ENCODE measurements around the gene DNAJB6.

The DNAJB6 gene

DNA sequence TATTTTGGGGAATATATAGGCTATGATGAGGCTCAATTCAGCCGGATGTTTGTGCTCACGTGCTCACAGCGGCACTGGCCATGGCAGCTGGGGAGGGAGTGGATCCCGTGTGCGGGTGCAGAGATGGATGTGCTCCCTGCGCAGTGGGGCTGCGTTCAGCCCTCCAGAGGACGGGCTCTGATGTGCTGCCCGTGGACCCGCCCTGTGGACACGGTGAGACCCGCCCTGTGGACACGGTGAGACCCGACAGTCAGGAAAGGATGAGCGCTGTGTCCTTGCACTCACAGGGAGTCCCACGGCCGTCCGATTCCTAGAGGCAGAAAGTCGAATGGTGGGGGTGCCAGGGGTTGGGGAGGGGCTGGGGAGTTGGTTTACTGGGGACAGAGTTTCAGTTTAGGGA is 89.0 kb downstream of the DNAJB6 start:
- POLR2A ChIA-PET = no interaction called here
- no peak for DNase-seq (ENCODE audit: extremely low spot score)
- no peak for TF ChIP-seq FOXK2 (IDR thresholded peaks at IDR 0.05)
- TF ChIP-seq CTBP1 (IDR thresholded peaks at IDR 0.05; ENCODE audit: borderline replicate concordance) = no peak
- no peak for TF ChIP-seq FOXA1 (IDR thresholded peaks at IDR 0.05)
- no peak for TF ChIP-seq ELF4 (IDR thresholded peaks at IDR 0.05)
- CTCF ChIA-PET = no interaction called here

- TF ChIP-seq SUZ12 (IDR thresholded peaks at IDR 0.05) (no peak), ARNT (IDR thresholded peaks at IDR 0.05) (no peak), PKNOX1 (IDR thresholded peaks at IDR 0.05) (no peak), FOXM1 (IDR thresholded peaks at IDR 0.05; ENCODE audit: borderline replicate concordance) (no peak), ZNF384 (IDR thresholded peaks at IDR 0.05) (no peak), L3MBTL2 (conservative IDR thresholded peaks at IDR 0.05) (no peak), BHLHE40 (IDR thresholded peaks at IDR 0.05; ENCODE audit: borderline replicate concordance) (no peak), CTBP1 (IDR thresholded peaks at IDR 0.05; ENCODE audit: borderline replicate concordance) (no peak), LEF1 (IDR thresholded peaks at IDR 0.05; ENCODE audit: borderline replicate concordance) (no peak), ELF4 (IDR thresholded peaks at IDR 0.05) (no peak), NFRKB (IDR thresholded peaks at IDR 0.05) (no peak), FOXA1 (IDR thresholded peaks at IDR 0.05) (no peak), SP1 (IDR thresholded peaks at IDR 0.05) (no peak), HDGF (IDR thresholded peaks at IDR 0.05; ENCODE audit: borderline replicate concordance) (no peak), FOXK2 (IDR thresholded peaks at IDR 0.05) (no peak), TARDBP (IDR thresholded peaks at IDR 0.05) (no peak)
- ChIA-PET POLR2A (no interaction called here), CTCF (no interaction called here)
- no peak for DNase-seq (ENCODE audit: extremely low spot score)
Observed at GRCh38 chr7:157426463-157427301, 89.9 kb downstream of the DNAJB6 start.

DNA sequence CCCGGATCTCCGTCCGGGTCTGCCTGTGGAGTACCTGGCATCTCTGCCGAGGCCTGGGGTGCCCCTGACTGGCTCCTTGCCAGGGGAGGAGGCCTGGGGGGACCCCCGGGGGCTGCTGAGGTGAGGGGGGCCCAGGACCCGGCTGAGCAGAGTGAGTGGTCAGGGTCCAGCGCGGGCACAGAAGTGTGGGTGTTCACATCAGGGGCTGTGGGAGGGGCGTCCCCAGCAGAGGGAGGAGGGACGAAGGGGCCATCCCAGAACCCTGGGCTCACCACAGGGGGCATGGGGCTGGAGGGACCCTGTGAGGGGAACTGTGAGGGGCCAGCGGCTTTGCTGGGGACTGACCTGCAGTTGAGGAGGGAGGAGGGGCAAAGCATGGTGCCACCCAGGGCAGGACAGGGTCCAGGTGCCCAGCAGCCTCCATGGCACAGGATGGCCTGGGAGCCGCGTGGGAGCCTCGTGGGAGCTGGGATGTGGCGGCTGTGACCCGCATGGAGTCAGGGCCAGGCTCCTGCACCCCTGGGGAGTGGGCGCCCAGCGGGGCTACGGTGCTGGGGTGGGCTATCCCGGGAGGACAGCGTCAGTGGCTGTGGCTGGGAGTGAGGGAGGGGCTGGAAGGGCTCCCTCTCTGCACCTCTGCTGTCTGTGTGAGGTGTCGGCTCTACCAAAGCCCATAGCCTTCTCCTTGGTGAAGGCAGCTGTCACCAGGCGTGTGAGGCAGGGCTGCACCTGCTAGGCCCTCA is 91.2 kb downstream of the DNAJB6 start:
- no peak for DNase-seq (ENCODE audit: extremely low spot score)
- CTCF ChIA-PET = no interaction called here
- POLR2A ChIA-PET = no interaction called here
- no peak for TF ChIP-seq L3MBTL2 (conservative IDR thresholded peaks at IDR 0.05)
- TF ChIP-seq ELF4 (IDR thresholded peaks at IDR 0.05) = no peak
- TF ChIP-seq BHLHE40 (IDR thresholded peaks at IDR 0.05; ENCODE audit: borderline replicate concordance) = no peak
- no peak for TF ChIP-seq LEF1 (IDR thresholded peaks at IDR 0.05; ENCODE audit: borderline replicate concordance)
- no peak for TF ChIP-seq SUZ12 (IDR thresholded peaks at IDR 0.05)
- no peak for TF ChIP-seq FOXA1 (IDR thresholded peaks at IDR 0.05)
- TF ChIP-seq SP1 (IDR thresholded peaks at IDR 0.05) = no peak
- TF ChIP-seq FOXM1 (IDR thresholded peaks at IDR 0.05; ENCODE audit: borderline replicate concordance) = no peak
- TF ChIP-seq NFRKB (IDR thresholded peaks at IDR 0.05) = no peak

DNA sequence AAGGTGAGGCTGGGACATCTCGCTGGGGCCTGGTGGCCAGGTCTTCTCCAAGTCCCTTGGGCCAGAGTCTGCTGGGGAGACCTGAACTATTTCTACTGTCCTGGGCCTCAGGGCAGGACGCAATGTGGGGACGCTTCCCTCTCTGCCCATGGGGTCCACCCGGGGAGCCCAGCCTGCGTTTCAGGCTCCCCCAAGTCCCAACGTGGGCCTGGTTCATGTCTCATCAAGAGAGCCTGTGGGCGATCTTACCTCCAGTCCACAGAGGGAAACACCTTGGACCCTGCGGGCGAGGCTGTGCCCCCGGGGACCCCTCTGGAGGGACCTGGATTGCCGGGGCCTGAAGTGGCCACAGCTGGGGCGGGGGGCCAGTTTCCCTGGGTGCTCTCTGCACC is 91.7 kb downstream of the DNAJB6 start:
- CTCF ChIA-PET = no interaction called here
- TF ChIP-seq L3MBTL2 (conservative IDR thresholded peaks at IDR 0.05) (no peak), PKNOX1 (IDR thresholded peaks at IDR 0.05) (no peak), HDGF (IDR thresholded peaks at IDR 0.05; ENCODE audit: borderline replicate concordance) (no peak), FOXK2 (IDR thresholded peaks at IDR 0.05) (no peak), NFRKB (IDR thresholded peaks at IDR 0.05) (no peak), LEF1 (IDR thresholded peaks at IDR 0.05; ENCODE audit: borderline replicate concordance) (no peak), CTBP1 (IDR thresholded peaks at IDR 0.05; ENCODE audit: borderline replicate concordance) (no peak), TARDBP (IDR thresholded peaks at IDR 0.05) (no peak), ZNF384 (IDR thresholded peaks at IDR 0.05) (no peak), BHLHE40 (IDR thresholded peaks at IDR 0.05; ENCODE audit: borderline replicate concordance) (no peak), ELF4 (IDR thresholded peaks at IDR 0.05) (no peak), FOXM1 (IDR thresholded peaks at IDR 0.05; ENCODE audit: borderline replicate concordance) (no peak), FOXA1 (IDR thresholded peaks at IDR 0.05) (no peak), ARNT (IDR thresholded peaks at IDR 0.05) (no peak), SUZ12 (IDR thresholded peaks at IDR 0.05) (no peak), SP1 (IDR thresholded peaks at IDR 0.05) (no peak)
- POLR2A ChIA-PET = no interaction called here
- DNase-seq (ENCODE audit: extremely low spot score) = no peak

DNA sequence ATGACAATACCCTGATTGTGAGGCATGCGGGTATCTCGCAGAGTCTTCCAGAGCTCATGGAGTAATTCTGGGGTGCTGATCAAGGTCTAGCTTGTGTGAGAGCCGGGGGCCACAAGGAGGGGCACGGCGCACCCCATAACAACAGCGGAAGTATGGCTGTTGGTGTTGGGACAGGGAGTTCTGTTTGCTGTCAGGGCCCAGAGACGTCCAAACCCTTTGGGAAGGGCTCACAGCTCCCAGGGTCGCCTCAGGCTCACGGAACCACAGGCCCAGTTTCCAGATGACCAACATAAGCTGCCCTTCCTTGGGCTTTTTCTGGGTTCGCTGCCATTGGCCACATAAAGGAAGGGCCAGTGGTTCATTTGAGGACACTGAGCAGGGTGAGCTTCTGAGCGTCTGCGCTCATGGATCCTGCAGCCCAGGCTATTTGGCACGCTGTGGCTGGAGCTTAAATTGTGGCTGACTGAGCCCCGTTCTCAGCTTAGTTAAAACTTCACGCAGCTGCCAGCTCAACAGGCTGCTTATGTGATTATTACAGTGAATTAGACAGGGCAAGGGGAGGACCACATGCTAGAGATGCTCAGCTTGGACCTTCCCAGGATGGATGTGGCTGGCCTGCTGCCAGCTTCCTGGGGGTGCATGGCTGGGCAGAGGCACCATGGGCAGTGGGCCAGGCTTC is 92.3 kb downstream of the DNAJB6 start:
- POLR2A ChIA-PET = no interaction called here
- no peak for TF ChIP-seq FOXM1 (IDR thresholded peaks at IDR 0.05; ENCODE audit: borderline replicate concordance)
- TF ChIP-seq PKNOX1 (IDR thresholded peaks at IDR 0.05) = no peak
- no peak for TF ChIP-seq SP1 (IDR thresholded peaks at IDR 0.05)
- no peak for TF ChIP-seq NFRKB (IDR thresholded peaks at IDR 0.05)
- CTCF ChIA-PET = no interaction called here
- no peak for DNase-seq (ENCODE audit: extremely low spot score)
